HG03565 (cell line): ENCODE results near the gene LMBRD2.

ENCODE experiments used
- ATAC-seq: cut with Tn5 transposase; IDR thresholded peaks from one replicate; pipeline ENCODE4 v1.9.1; 2021; ENCODE audit warnings: mild to moderate bottlenecking, moderate library complexity; ENCODE audit not compliant: unreplicated experiment

Gene LMBRD2

GRCh38 chr5:36125868-36126267 lies 25.8 kb downstream of the LMBRD2 start:
- no peak for ATAC-seq

DNA sequence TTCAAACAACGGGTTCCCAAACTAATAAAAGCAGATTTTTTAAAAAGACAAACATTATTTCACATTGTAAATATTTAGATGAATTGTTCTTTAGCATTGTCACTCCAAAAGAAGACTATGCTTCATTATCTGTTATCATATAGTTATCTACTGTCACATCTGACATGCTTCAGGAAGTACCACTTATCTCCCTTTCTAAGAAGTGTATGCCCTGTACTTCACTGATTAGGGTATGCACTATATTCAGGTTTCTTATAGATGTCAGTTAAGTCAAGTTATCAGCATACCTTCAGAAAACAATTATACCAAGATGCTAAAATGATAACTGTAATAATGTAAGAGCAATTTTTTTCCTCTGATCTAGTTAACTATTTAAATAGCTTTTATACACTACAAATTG lies 40.4 kb downstream of the LMBRD2 start:
- ATAC-seq, result no peak

DNA sequence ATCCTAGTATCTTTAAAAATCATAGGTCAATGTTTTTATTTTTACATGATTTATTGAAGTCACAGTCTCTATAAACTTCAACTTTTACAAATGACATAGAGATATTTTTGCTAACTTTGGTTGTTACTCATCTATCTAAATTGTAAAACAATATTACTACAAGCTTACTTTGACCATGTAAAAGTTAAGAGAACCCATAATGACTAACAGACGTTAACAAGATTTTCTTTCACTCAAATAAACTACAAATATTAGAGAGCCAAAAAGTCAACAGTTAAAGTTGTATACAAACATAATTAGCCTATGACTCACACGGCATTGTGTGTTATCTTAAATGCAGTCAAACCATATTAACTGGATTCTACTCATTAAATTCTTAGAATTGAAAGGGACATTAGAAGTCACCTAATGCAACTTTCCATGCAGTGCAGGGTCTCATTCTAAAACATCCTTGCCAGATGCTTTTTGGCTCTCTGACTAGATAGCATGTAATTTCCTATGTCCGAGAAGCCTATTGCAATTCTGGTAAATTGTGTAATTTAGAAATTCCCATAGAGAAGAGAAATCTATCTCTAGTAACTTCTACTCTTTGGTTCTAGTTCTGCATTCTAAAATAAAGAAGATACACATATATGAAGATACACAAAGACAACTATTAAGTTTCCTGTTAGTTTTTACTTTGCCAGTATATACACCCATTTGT lies 42.8 kb downstream of the LMBRD2 start:
- no peak for ATAC-seq

DNA sequence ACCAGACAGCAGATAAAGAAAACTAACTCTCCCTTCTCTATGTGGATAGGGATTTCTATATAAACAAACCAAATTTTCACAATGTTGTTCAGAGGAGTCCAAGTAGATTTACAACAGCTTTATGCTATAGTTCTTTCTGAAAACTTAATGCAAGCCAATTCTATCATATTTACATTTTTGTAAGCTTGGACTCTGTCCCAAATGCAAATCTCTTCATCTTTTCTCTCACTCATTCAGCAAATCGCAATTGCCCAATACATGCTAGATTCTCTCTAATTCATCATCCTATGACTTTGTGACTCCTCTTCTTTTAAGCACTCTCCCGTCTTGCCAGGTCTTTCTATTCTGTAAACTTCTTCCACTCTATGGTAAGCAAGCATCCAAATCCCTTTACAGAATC lies 45.9 kb downstream of the LMBRD2 start:
- no peak for ATAC-seq

DNA sequence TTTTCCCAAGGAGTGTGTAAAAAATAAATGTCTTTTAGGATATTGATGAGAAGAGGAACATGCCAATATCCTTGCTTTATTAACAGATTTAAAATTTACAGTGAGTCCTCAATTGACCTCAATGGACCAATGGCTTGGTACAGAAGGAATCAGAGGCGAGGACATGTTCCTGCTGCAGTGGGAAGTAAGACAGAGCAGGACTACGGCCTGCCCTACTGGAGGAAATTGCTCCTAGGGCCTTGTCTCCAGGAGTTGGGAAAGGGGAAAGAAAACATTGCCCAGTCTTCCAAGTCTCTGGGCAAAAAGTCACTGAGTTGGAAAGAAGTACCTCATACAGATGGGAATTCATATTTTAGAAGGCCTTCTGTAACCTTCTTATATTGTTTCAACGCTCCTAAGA lies 51.9 kb downstream of the LMBRD2 start:
- ATAC-seq, result no peak

GRCh38 chr5:36096486-36096885 lies 55.2 kb downstream of the LMBRD2 start:
- ATAC-seq, result no peak

DNA sequence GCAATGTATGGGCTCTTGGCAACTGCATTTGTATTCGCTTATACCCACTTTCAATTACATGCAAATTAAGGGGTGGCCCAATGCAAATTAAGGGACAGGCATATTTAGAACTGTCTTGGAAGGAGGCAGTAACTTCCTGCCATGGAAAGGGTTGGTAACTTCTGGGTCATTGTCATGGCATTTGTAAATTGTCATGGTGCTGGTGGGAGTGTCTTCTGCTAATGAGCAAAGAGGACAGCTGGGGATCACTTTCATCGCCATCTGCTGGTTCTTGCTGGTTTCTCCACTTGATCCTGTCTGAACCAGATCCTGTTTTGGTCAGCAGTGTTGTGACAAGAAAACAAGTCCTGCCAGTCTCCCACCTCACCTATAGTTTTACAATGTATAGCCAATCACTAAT lies 61.7 kb downstream of the LMBRD2 start:
- ATAC-seq, result peak; percentile 78

DNA sequence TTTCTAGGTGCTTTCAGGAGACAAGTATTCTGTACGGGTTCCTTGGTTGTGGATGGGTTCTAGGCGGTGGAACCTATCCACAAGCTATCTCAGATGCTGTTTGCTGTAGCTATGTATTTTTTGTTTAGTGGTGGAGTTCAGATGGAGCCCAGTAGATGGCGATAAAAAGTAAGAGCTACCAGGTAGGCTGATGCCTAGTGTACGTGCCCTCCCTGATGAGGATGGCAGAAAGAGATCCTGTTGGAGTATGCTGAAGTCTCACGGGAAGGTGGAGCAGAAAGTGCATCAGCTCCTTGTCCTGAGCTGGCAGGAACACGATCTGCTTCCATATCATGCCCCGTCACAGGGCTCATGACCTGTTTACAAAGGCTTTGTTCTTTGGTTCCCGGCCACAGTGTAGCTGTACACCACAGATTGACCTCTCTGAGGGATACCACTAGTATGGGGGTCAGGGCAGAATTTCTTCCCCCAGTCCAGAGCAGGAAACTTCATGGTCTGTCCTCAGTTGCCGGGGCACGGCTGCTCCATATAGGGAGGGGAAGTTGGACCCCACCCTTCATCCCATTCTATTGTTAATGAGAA lies 72.4 kb downstream of the LMBRD2 start:
- peak; percentile 99 for ATAC-seq

DNA sequence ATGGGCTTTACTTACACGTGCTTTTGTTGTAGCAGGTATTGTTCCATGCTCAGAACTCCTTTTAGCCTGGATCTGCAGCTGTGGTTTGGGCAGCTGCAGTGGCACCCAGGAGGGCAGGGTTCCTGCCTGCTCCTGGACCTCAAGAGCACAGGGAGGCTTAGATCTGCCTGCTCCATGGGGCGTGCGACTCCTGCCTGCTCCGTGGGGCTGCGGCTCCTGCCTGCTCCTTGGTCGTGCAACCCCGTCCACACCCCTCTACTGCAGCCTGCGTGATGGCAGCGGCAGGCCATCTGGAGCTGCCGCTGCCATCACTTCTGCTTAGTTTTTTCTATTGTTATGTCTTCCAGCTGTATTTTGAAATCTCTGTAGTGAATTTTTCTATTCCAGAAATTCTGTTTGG lies 73.3 kb downstream of the LMBRD2 start:
- no peak for ATAC-seq

- peak; percentile 81 for ATAC-seq
Observed at GRCh38 chr5:36073595-36074216, 78.0 kb downstream of the LMBRD2 start.

GRCh38 chr5:36070687-36071571 lies 80.8 kb downstream of the LMBRD2 start:
- ATAC-seq, result no peak

DNA sequence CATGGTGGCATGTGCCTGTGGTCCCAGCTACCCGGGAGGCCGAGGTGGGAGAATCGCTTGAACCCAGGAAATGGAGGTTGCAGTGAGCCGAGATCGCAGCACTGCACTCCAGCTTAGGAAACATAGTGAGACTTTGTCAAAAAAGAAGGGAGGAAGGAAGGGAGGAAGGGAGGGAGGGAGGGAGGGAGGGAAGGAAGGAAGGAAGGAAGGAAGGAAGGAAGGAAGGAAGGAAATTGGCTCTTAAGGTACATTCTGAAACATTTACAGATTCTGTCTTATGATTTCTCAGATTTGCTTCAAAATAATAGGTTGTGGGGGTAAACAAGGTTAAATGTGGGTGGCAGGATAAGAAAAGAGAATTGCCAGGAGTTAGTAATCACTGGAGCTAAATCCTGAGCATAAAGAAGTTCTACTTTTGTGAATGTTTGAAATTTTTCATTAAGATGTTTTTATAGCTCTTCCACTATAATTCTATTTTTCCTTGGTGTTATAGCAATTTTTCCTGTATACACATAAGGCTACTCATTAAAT lies 82.9 kb downstream of the LMBRD2 start:
- ATAC-seq, result no peak

- no peak for ATAC-seq
Observed at GRCh38 chr5:36066540-36067210, 85.0 kb downstream of the LMBRD2 start, which contains the start of gene UGT3A2. TSS of gene UGT3A2 (minus strand) at chr5:36066882. CDS start at chr5:36066789, 93 bp downstream.

GRCh38 chr5:36066001-36066539 lies 85.6 kb downstream of the LMBRD2 start:
- ATAC-seq, result no peak

GRCh38 chr5:36060420-36060887 lies 91.2 kb downstream of the LMBRD2 start:
- ATAC-seq, result no peak

DNA sequence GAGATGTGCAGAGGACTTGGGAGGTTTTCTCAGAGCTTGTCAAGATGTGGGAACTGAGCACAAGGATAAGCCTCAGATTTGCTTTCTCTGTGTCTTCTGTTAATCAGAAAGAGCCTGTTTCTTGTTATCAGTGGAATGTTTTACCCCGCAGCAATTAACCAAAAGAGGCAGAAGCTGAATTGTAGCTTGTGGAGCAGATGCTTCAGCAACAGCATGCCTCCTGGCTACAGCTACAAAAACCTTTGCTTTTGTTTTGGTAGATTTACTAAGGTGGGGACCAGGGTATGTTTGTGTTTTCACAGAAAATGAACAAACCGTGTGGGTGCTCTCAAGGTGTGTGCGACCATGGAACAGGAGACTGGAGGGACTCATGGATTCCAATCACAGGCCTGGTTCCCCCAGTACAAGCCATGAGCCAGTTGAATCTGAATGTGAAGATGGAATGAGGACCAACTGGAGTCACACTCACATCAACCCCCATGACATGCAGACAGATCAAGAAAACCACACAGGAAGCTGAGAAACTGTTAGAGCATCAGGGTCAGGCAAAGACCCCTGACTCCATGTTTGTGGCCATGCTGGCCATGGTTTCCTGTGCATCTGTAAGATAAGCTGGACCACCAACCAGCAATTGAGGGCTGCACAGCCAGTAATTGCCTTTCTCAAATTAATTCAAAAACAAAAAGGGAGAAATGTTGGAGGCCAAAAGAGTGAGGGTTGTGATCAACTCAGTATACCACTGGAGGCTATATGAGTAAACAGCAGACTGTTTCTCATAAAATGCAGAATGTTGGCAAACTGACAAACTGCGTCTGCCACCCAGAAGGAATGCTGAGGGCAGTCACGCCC lies 91.9 kb downstream of the LMBRD2 start:
- no peak for ATAC-seq

GRCh38 chr5:36058776-36059175 lies 92.9 kb downstream of the LMBRD2 start:
- ATAC-seq, result no peak

- no peak for ATAC-seq
Observed at GRCh38 chr5:36057386-36057785, 94.3 kb downstream of the LMBRD2 start.

DNA sequence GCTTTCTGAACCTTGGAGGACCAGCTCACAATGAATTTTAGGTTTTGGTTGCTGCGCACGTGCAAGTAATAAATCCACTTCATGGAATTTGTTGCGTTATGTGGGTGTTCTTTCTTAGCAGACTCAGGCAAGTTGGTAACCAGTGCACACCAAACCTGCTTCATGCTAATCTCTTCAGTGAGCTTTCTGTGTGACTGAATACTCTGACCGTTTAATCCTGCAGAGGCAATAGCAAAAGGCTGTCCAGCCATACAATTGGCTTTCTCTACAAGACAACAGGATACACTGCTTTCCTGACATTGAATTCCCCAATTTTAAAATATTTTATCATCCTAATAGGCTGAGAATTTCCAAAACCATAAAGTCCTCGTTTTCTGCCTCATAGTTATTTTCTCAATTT lies 95.3 kb downstream of the LMBRD2 start:
- no peak for ATAC-seq
